Neutrophil (primary cell): ENCODE measurements around the gene CHRDL2.

Experiments
- H3K27ac ChIP-seq: fragments of 200-600 bp; sonication (generic); 2 replicates; pipeline ENCODE4 v1.5.1; 2016; ENCODE audit warnings: mild to moderate bottlenecking, moderate library complexity
- H3K27me3 ChIP-seq: fragments of 200-600 bp; sonication (generic); 2 replicates; pipeline ENCODE4 v1.6.0; 2016; ENCODE audit warnings: mild to moderate bottlenecking
- H3K36me3 ChIP-seq: fragments of 200-600 bp; sonication (generic); 2 replicates; pipeline ENCODE4 v1.5.1; 2017
- H3K4me1 ChIP-seq, 2 experiments: fragments of 200-600 bp in 1 of 2; sonication (generic) in 1 of 2; 1 replicate in 1 of 2; 2 replicates in 1 of 2; pipeline versions ENCODE4 v1.5.1 to v1.6.1; 2013 to 2016; ENCODE audit warnings: low read depth in 1 of 2, low read length in 1 of 2, mild to moderate bottlenecking in 1 of 2, moderate library complexity in 1 of 2; ENCODE audit not compliant: control insufficient read depth in 1 of 2, insufficient read depth in 1 of 2
- H3K4me3 ChIP-seq, 2 experiments: fragments of 200-600 bp in 1 of 2; sonication (generic) in 1 of 2; 1 replicate in 1 of 2; 2 replicates in 1 of 2; pipeline ENCODE4 v1.5.1; 2013 to 2016; ENCODE audit warnings: low read depth in 1 of 2, low read length in 1 of 2, mild to moderate bottlenecking in 1 of 2, moderate library complexity in 1 of 2
- H3K9me3 ChIP-seq: fragments of 200-600 bp; sonication (generic); 2 replicates; pipeline ENCODE4 v1.5.1; 2016
- TF ChIP-seq, protein P1 (sequence below): fragments of 200-600 bp; sonication (generic); IDR thresholded peaks from 2 replicates; pipeline ENCODE4 v1.5.1; 2016; ENCODE audit warnings: antibody characterized with exemption

The CHRDL2 gene

GRCh38 chr11:74680035-74680671 is 51.1 kb downstream of the CHRDL2 start:
- Histone ChIP-seq H3K4me3 (no peak overlapping the region), H3K4me1 (no peaks in the 10 kb centered on the region), H3K9me3 (no peaks in the 10 kb centered on the region), H3K36me3 (no peaks in the 10 kb centered on the region), H3K27ac (no peak overlapping the region), H3K27me3 (peaks cover 40% of the 10 kb centered on the region)
- TF ChIP-seq, protein P1, sequence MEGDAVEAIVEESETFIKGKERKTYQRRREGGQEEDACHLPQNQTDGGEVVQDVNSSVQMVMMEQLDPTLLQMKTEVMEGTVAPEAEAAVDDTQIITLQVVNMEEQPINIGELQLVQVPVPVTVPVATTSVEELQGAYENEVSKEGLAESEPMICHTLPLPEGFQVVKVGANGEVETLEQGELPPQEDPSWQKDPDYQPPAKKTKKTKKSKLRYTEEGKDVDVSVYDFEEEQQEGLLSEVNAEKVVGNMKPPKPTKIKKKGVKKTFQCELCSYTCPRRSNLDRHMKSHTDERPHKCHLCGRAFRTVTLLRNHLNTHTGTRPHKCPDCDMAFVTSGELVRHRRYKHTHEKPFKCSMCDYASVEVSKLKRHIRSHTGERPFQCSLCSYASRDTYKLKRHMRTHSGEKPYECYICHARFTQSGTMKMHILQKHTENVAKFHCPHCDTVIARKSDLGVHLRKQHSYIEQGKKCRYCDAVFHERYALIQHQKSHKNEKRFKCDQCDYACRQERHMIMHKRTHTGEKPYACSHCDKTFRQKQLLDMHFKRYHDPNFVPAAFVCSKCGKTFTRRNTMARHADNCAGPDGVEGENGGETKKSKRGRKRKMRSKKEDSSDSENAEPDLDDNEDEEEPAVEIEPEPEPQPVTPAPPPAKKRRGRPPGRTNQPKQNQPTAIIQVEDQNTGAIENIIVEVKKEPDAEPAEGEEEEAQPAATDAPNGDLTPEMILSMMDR, result no peak

GRCh38 chr11:74679513-74679865 is 51.7 kb downstream of the CHRDL2 start:
- Histone ChIP-seq H3K27me3 (peaks cover 33% of the 10 kb centered on the region), H3K9me3 (no peaks in the 10 kb centered on the region), H3K4me1 (no peaks in the 10 kb centered on the region), H3K36me3 (no peaks in the 10 kb centered on the region), H3K27ac (no peak overlapping the region), H3K4me3 (no peak overlapping the region)
- TF ChIP-seq, protein P1, result no peak

- Histone ChIP-seq H3K27ac (no peak overlapping the region), H3K4me1 (no peaks in the 10 kb centered on the region), H3K27me3 (peaks cover 27% of the 10 kb centered on the region), H3K4me3 (no peak overlapping the region), H3K36me3 (no peaks in the 10 kb centered on the region), H3K9me3 (no peaks in the 10 kb centered on the region)
- TF ChIP-seq, protein P1, result no peak
Measured at GRCh38 chr11:74678591-74679512, 52.4 kb downstream of the CHRDL2 start.

DNA sequence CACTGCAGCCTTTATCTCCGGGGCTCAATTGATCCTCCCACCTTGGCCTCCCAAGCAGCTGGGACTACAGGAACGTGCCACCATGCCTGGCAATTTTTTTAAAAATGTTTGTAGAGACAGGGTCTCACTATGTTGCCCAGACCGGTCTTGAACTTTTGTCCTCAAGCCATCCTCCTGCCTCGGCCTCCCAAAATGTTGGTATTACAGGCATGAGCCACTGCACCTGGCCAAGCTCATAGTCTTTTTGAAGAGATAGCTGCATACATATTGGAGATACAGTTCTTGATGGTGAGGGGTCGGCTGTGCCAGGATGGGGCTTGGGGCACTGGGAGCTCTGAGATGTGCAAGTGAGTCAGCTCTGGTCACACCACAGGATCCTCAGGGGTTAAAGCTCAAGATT is 53.2 kb downstream of the CHRDL2 start:
- Histone ChIP-seq H3K27me3 (peaks cover 19% of the 10 kb centered on the region), H3K36me3 (no peaks in the 10 kb centered on the region), H3K9me3 (no peaks in the 10 kb centered on the region), H3K27ac (no peak overlapping the region), H3K4me1 (no peaks in the 10 kb centered on the region), H3K4me3 (no peak overlapping the region)
- TF ChIP-seq, protein P1, result no peak

DNA sequence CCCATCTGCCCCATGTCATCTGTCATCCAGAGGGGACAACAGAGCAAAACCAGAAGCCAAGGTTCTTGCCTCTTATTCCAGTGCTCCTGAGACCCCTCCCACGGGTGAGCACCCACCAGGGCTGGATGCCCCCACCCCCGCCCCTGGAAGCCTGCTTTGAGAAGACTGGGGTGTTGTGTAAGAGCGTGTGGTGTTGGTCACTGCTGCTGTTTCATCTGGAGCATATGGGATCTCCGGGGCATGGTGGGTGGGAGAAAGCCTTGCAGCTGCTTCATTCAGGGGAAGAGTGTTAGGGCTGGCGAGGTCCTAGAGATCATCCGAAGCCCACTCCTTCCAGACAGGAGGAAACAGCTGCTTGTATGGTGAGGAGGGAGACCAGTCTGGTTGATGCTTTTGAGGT is 54.1 kb downstream of the CHRDL2 start:
- TF ChIP-seq, protein P1, result no peak
- Histone ChIP-seq H3K36me3 (no peaks in the 10 kb centered on the region), H3K9me3 (no peaks in the 10 kb centered on the region), H3K4me1 (no peaks in the 10 kb centered on the region), H3K27ac (no peak overlapping the region), H3K27me3 (peaks cover 10% of the 10 kb centered on the region), H3K4me3 (no peak overlapping the region)
